DMS153 treated with DMSO at 0.1 percent for 48 hours (cell line): ENCODE measurements around the gene COL19A1.

Source experiments
- DNase-seq: peaks from one replicate; lab custom pipeline; 2025; ENCODE audit not compliant: unreplicated experiment; lab: John Stamatoyannopoulos, UW

COL19A1 gene

GRCh38 chr6:70118670-70119069 is 252.3 kb downstream of the COL19A1 start:
- no peak for DNase-seq

- DNase-seq, result no peak
These were observed 253.0 kb downstream of the COL19A1 start for GRCh38 chr6:70119218-70119835.

- no peak for DNase-seq
These were observed 258.1 kb downstream of the COL19A1 start for GRCh38 chr6:70124443-70124842.

- DNase-seq, result no peak
These were observed 258.7 kb downstream of the COL19A1 start for GRCh38 chr6:70124882-70125545.

- no peak for DNase-seq
These were observed 259.2 kb downstream of the COL19A1 start for GRCh38 chr6:70125602-70126001.

- DNase-seq, result no peak
These were observed 263.0 kb downstream of the COL19A1 start for GRCh38 chr6:70129341-70129740.

- no peak for DNase-seq
These were observed 264.5 kb downstream of the COL19A1 start for GRCh38 chr6:70130865-70131264.

GRCh38 chr6:70131528-70131927 is 265.2 kb downstream of the COL19A1 start:
- DNase-seq, result no peak

GRCh38 chr6:70133246-70133645 is 266.9 kb downstream of the COL19A1 start:
- DNase-seq, result no peak

- DNase-seq, result no peak
These were observed 268.2 kb downstream of the COL19A1 start for GRCh38 chr6:70134542-70134941.

GRCh38 chr6:70135219-70136160 is 269.1 kb downstream of the COL19A1 start:
- no peak for DNase-seq

GRCh38 chr6:70136996-70137395 is 270.6 kb downstream of the COL19A1 start:
- DNase-seq, result no peak

GRCh38 chr6:70140496-70140895 is 274.1 kb downstream of the COL19A1 start:
- no peak for DNase-seq

- no peak for DNase-seq
These were observed 275.7 kb downstream of the COL19A1 start for GRCh38 chr6:70142034-70142433.

GRCh38 chr6:70145178-70145577 is 278.8 kb downstream of the COL19A1 start:
- no peak for DNase-seq

GRCh38 chr6:70149209-70149788 is 282.9 kb downstream of the COL19A1 start:
- DNase-seq, result no peak

- DNase-seq, result no peak
These were observed 284.2 kb downstream of the COL19A1 start for GRCh38 chr6:70150521-70150920.

GRCh38 chr6:70151616-70152015 is 285.3 kb downstream of the COL19A1 start:
- no peak for DNase-seq

- DNase-seq, result no peak
These were observed 286.4 kb downstream of the COL19A1 start for GRCh38 chr6:70152786-70153185.

GRCh38 chr6:70157086-70157485 is 290.7 kb downstream of the COL19A1 start:
- DNase-seq, result no peak

GRCh38 chr6:70160276-70160675 is 293.9 kb downstream of the COL19A1 start:
- no peak for DNase-seq
